ENCODE data around the gene NUDT14.

NUDT14 gene

GRCh38 chr14:105144666-105145380 is 36.3 kb downstream of the NUDT14 start:
- no peak for DNase-seq

- no peak for DNase-seq
Observed at GRCh38 chr14:105144026-105144665, 37.0 kb downstream of the NUDT14 start.

- DNase-seq = no peak
Observed at GRCh38 chr14:105143451-105144025, 37.6 kb downstream of the NUDT14 start.

- no peak for DNase-seq
Observed at GRCh38 chr14:105142651-105143450, 38.3 kb downstream of the NUDT14 start.

- no peak for DNase-seq
Observed at GRCh38 chr14:105141486-105142281, 39.4 kb downstream of the NUDT14 start.

GRCh38 chr14:105141026-105141425 is 40.1 kb downstream of the NUDT14 start:
- no peak for DNase-seq

- no peak for DNase-seq
Observed at GRCh38 chr14:105140581-105140980, 40.5 kb downstream of the NUDT14 start.

GRCh38 chr14:105139831-105140239 is 41.3 kb downstream of the NUDT14 start:
- DNase-seq = no peak

- DNase-seq = no peak
Observed at GRCh38 chr14:105139212-105139825, 41.8 kb downstream of the NUDT14 start.

- DNase-seq = no peak
Observed at GRCh38 chr14:105138551-105139111, 42.5 kb downstream of the NUDT14 start.

GRCh38 chr14:105138021-105138541 is 43.0 kb downstream of the NUDT14 start:
- DNase-seq = no peak

- DNase-seq = no peak
Observed at GRCh38 chr14:105137481-105138020, 43.6 kb downstream of the NUDT14 start.

GRCh38 chr14:105136401-105137322 is 44.5 kb downstream of the NUDT14 start:
- no peak for DNase-seq

- DNase-seq = no peak
Observed at GRCh38 chr14:105135700-105136395, 45.3 kb downstream of the NUDT14 start.

- DNase-seq = no peak
Observed at GRCh38 chr14:105132921-105133654, 48.0 kb downstream of the NUDT14 start.

- DNase-seq = peak; percentile 14
Observed at GRCh38 chr14:105131241-105131640, 49.9 kb downstream of the NUDT14 start.

GRCh38 chr14:105128059-105128458 is 53.1 kb downstream of the NUDT14 start:
- no peak for DNase-seq

- DNase-seq = no peak
Observed at GRCh38 chr14:105126981-105127329, 54.2 kb downstream of the NUDT14 start.

All from NCI-H2171 treated with DMSO at 0.1 percent for 48 hours (cell line).